Activated B cell treated with CpG ODN at 0.5 μM for 24 hours (primary cell): Measurements from ENCODE around the gene PDLIM5. TPM values are rescaled to one million over a fixed set of nuclear protein-coding genes. Genes with fewer than 3 reads are reported as not detected.

Source experiments
- ATAC-seq: fragments of 200-7000 bp; cut with Tn5 transposase; one replicate; pipeline ENCODE4 v1.10.0; 2021; ENCODE audit warnings: low read depth, mild to moderate bottlenecking, moderate library complexity
- CTCF ChIA-PET: fragments of 350-600 bp; sonication (Branson Sonifier 250); formaldehyde crosslinking; loops from one replicate; lab custom pipeline; 2021; ENCODE audit warnings: antibody characterized with exemption; lab: Charles Lee
- POLR2A ChIA-PET: fragments of 350-600 bp; sonication (Branson Sonifier 250); formaldehyde crosslinking; loops from one replicate; lab custom pipeline; 2021; ENCODE audit warnings: antibody characterized with exemption; lab: Charles Lee
- DNase-seq: peaks from one replicate; pipeline ENCODE4 v3.0.0; 2022
- H3K27ac Mint-ChIP-seq: one replicate; pipeline ENCODE4 v1.8.0; 2020; ENCODE audit warnings: mixed read lengths
- H3K27me3 Mint-ChIP-seq: one replicate; pipeline ENCODE4 v1.8.0; 2021; ENCODE audit warnings: mixed read lengths
- H3K36me3 Mint-ChIP-seq: one replicate; pipeline ENCODE4 v1.8.0; 2021; ENCODE audit warnings: low read depth, mixed read lengths
- H3K4me1 Mint-ChIP-seq: one replicate; pipeline ENCODE4 v1.8.0; 2021; ENCODE audit warnings: mixed read lengths
- H3K4me3 Mint-ChIP-seq: one replicate; pipeline ENCODE4 v1.8.0; 2020; ENCODE audit warnings: mild to moderate bottlenecking, mixed read lengths
- H3K9me3 Mint-ChIP-seq: one replicate; pipeline ENCODE4 v1.8.0; 2020; ENCODE audit warnings: mixed read lengths
- intact Hi-C: fragments of 100-400 bp; cut with micrococcal nuclease; formaldehyde crosslinking; loops from one replicate; pipeline ENCODE4 v1.15.1; 2024
- total RNA-seq: library from RNA; stranded (reverse); gene quantifications from 2 replicates; pipeline ENCODE4 v1.2.3, GENCODE V29; 2022
- TF ChIP-seq, protein P1 (sequence below): fragments of 200-600 bp; IDR thresholded peaks from one replicate; pipeline ENCODE4 v1.8.0; 2022; ENCODE audit warnings: antibody characterized with exemption, mild to moderate bottlenecking

Gene PDLIM5
- total RNA-seq, 1 donor from 2014 or later, result 36.5 TPM

DNA sequence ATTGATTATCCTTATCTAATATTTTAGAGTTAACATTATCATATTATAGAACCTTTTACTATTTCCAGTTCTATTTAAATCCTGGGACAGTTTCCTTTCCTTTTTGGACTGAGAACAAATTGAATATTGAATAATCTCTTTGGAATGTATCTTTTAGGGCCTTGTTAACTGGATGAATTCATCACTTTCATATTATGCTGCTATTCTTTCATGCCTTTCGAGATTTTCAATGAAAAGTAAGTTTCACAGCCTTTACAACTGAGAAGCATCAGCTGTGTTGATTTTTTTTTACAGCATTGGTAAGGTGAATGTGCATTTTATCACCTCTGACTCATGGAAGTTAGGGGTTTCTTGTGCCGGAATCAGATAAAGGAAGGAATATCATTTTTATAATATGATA, 39.6 kb downstream of the PDLIM5 start:
- H3K27ac Mint-ChIP-seq, result no peak overlapping the region
- TF ChIP-seq, protein P1, sequence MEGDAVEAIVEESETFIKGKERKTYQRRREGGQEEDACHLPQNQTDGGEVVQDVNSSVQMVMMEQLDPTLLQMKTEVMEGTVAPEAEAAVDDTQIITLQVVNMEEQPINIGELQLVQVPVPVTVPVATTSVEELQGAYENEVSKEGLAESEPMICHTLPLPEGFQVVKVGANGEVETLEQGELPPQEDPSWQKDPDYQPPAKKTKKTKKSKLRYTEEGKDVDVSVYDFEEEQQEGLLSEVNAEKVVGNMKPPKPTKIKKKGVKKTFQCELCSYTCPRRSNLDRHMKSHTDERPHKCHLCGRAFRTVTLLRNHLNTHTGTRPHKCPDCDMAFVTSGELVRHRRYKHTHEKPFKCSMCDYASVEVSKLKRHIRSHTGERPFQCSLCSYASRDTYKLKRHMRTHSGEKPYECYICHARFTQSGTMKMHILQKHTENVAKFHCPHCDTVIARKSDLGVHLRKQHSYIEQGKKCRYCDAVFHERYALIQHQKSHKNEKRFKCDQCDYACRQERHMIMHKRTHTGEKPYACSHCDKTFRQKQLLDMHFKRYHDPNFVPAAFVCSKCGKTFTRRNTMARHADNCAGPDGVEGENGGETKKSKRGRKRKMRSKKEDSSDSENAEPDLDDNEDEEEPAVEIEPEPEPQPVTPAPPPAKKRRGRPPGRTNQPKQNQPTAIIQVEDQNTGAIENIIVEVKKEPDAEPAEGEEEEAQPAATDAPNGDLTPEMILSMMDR, result no peak
- no peak overlapping the region for H3K4me3 Mint-ChIP-seq
- H3K4me1 Mint-ChIP-seq, result no peaks in the 10 kb centered on the region
- ChIA-PET CTCF (no interaction called here), POLR2A (no interaction called here)
- no peaks in the 10 kb centered on the region for H3K36me3 Mint-ChIP-seq
- H3K27me3 Mint-ChIP-seq, result no peaks in the 10 kb centered on the region
- ATAC-seq, result no peak
- intact Hi-C loops, result no loop called here
- no peak for DNase-seq
- no peaks in the 10 kb centered on the region for H3K9me3 Mint-ChIP-seq

DNA sequence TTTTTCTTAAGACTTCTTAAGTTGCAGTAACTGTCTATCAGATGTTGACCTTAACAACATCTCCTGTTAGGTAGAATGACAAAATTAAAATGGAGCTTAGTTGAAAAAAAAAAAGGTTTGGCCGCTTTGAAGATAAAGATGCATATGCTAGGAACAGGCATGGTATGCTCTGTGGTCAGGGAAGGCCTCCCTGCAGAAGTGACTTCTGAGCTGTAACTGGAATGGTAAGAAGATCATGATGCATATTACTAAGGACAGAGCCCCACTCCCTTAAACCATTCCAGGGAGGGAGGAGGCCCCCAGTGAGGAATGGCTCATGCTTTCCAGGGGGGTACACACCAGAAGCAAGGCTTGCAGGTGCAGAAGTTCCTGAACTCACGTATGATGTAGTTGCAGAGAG, 43.7 kb downstream of the PDLIM5 start:
- H3K27me3 Mint-ChIP-seq, result no peaks in the 10 kb centered on the region
- H3K36me3 Mint-ChIP-seq, result no peaks in the 10 kb centered on the region
- intact Hi-C loops, result no loop called here
- POLR2A ChIA-PET, result no interaction called here
- DNase-seq, result no peak
- H3K4me1 Mint-ChIP-seq, result peaks cover 4% of the 10 kb centered on the region
- TF ChIP-seq, protein P1, result no peak
- no peak overlapping the region for H3K4me3 Mint-ChIP-seq
- no peak overlapping the region for H3K27ac Mint-ChIP-seq
- no peak for ATAC-seq
- no peaks in the 10 kb centered on the region for H3K9me3 Mint-ChIP-seq
- CTCF ChIA-PET, result no interaction called here

- Mint-ChIP-seq H3K27ac (no peak overlapping the region), H3K4me3 (no peak overlapping the region), H3K9me3 (no peaks in the 10 kb centered on the region), H3K4me1 (peaks cover 4% of the 10 kb centered on the region), H3K36me3 (no peaks in the 10 kb centered on the region), H3K27me3 (no peaks in the 10 kb centered on the region)
- no peak for DNase-seq
- POLR2A ChIA-PET, result no interaction called here
- intact Hi-C loops, result no loop called here
- ATAC-seq, result no peak
- TF ChIP-seq, protein P1, result no peak
- CTCF ChIA-PET, result no interaction called here
Measured at GRCh38 chr4:94497690-94498089, 45.9 kb downstream of the PDLIM5 start.

- POLR2A ChIA-PET, result no interaction called here
- no peaks in the 10 kb centered on the region for H3K27me3 Mint-ChIP-seq
- no peak for ATAC-seq
- peaks cover 4% of the 10 kb centered on the region for H3K4me1 Mint-ChIP-seq
- H3K9me3 Mint-ChIP-seq, result no peaks in the 10 kb centered on the region
- no peak for DNase-seq
- no peak overlapping the region for H3K27ac Mint-ChIP-seq
- no peaks in the 10 kb centered on the region for H3K36me3 Mint-ChIP-seq
- CTCF ChIA-PET, result no interaction called here
- intact Hi-C loops, result no loop called here
- TF ChIP-seq, protein P1, result no peak
- H3K4me3 Mint-ChIP-seq, result no peak overlapping the region
Measured at GRCh38 chr4:94498502-94498901, 46.8 kb downstream of the PDLIM5 start.

- ATAC-seq (no peak), DNase-seq (no peak)
- Mint-ChIP-seq H3K9me3 (no peaks in the 10 kb centered on the region), H3K4me3 (no peak overlapping the region), H3K4me1 (peaks cover 4% of the 10 kb centered on the region), H3K27ac (no peak overlapping the region), H3K27me3 (no peaks in the 10 kb centered on the region), H3K36me3 (no peaks in the 10 kb centered on the region)
- intact Hi-C loops, result no loop called here
- POLR2A ChIA-PET, result no interaction called here
- TF ChIP-seq, protein P1, result no peak
- CTCF ChIA-PET, result no interaction called here
Measured at GRCh38 chr4:94500685-94501084, 48.9 kb downstream of the PDLIM5 start.
